Osteocyte (in vitro differentiated cells): Measurements from ENCODE around the gene RAP1GDS1. TPM values are rescaled to one million over a fixed set of nuclear protein-coding genes. Genes with fewer than 3 reads are reported as not detected.

Experiments used
- DNase-seq: peaks from one replicate; pipeline ENCODE4 v3.0.0; 2021; ENCODE audit warnings: mixed read lengths; ENCODE audit not compliant: unreplicated experiment; ENCODE audit errors: extremely low spot score
- H3K27ac Mint-ChIP-seq: one replicate; pipeline ENCODE4 v1.8.0; 2021; ENCODE audit warnings: mild to moderate bottlenecking, mixed read lengths; ENCODE audit not compliant: unreplicated experiment
- H3K27me3 Mint-ChIP-seq: one replicate; pipeline ENCODE4 v1.8.0; 2021; ENCODE audit warnings: mixed read lengths; ENCODE audit not compliant: unreplicated experiment
- H3K36me3 Mint-ChIP-seq: one replicate; pipeline ENCODE4 v1.8.0; 2021; ENCODE audit warnings: mixed read lengths; ENCODE audit not compliant: unreplicated experiment
- H3K4me1 Mint-ChIP-seq: one replicate; pipeline ENCODE4 v1.8.0; 2021; ENCODE audit warnings: mixed read lengths; ENCODE audit not compliant: unreplicated experiment
- H3K4me3 Mint-ChIP-seq: one replicate; pipeline ENCODE4 v1.8.0; 2021; ENCODE audit warnings: mild to moderate bottlenecking, moderate library complexity, mixed read lengths; ENCODE audit not compliant: unreplicated experiment
- H3K9me3 Mint-ChIP-seq: one replicate; pipeline ENCODE4 v1.8.0; 2021; ENCODE audit warnings: mixed read lengths; ENCODE audit not compliant: unreplicated experiment
- CTCF ChIP-seq: fragments of 200-600 bp; sonication (generic); IDR thresholded peaks from 2 replicates; pipeline ENCODE4 v1.5.0; 2021; ENCODE audit warnings: antibody characterized with exemption, mild to moderate bottlenecking, moderate library complexity
- total RNA-seq: library from RNA; stranded (reverse); gene quantifications from 2 replicates; pipeline ENCODE4 v1.2.1, GENCODE V29; 2021

RAP1GDS1 gene
- total RNA-seq, 1 donor from 2014 or later = 47.6 TPM

GRCh38 chr4:98248934-98249333 lies 12.2 kb upstream of the RAP1GDS1 start:
- no peak for TF ChIP-seq CTCF
- Mint-ChIP-seq H3K4me3 (no peak overlapping the region), H3K36me3 (no peaks in the 10 kb centered on the region), H3K27ac (no peak overlapping the region), H3K9me3 (no peaks in the 10 kb centered on the region), H3K4me1 (no peaks in the 10 kb centered on the region), H3K27me3 (peaks cover 7% of the 10 kb centered on the region)
- no peak for DNase-seq

GRCh38 chr4:98249831-98250230 lies 11.4 kb upstream of the RAP1GDS1 start:
- H3K4me3 Mint-ChIP-seq = no peak overlapping the region
- H3K9me3 Mint-ChIP-seq = no peaks in the 10 kb centered on the region
- no peaks in the 10 kb centered on the region for H3K36me3 Mint-ChIP-seq

GRCh38 chr4:98253499-98253898 lies 7.7 kb upstream of the RAP1GDS1 start:
- TF ChIP-seq CTCF = no peak
- H3K27ac Mint-ChIP-seq = no peak overlapping the region
- no peak for DNase-seq

More at GRCh38 chr4:98249831-98250230, 11.4 kb upstream of the RAP1GDS1 start:
- Mint-ChIP-seq H3K27me3 (peaks cover 6% of the 10 kb centered on the region), H3K4me1 (no peaks in the 10 kb centered on the region), H3K27ac (no peak overlapping the region)
- no peak for DNase-seq
- no peak for TF ChIP-seq CTCF

GRCh38 chr4:98260047-98260578 lies 1.1 kb upstream of the RAP1GDS1 start:
- H3K27ac Mint-ChIP-seq = peak overlapping the region; percentile 99
- no peaks in the 10 kb centered on the region for H3K27me3 Mint-ChIP-seq
- peaks cover 32% of the 10 kb centered on the region for H3K4me1 Mint-ChIP-seq
- DNase-seq = no peak
- no peak for TF ChIP-seq CTCF
- no peaks in the 10 kb centered on the region for H3K36me3 Mint-ChIP-seq
- H3K9me3 Mint-ChIP-seq = no peaks in the 10 kb centered on the region
- peak overlapping the region; percentile 88 for H3K4me3 Mint-ChIP-seq

More at GRCh38 chr4:98253499-98253898, 7.7 kb upstream of the RAP1GDS1 start:
- Mint-ChIP-seq H3K4me1 (peaks cover 2% of the 10 kb centered on the region), H3K9me3 (no peaks in the 10 kb centered on the region), H3K4me3 (no peak overlapping the region), H3K36me3 (no peaks in the 10 kb centered on the region), H3K27me3 (peaks cover 6% of the 10 kb centered on the region)

- DNase-seq = peak; percentile 83
- H3K9me3 Mint-ChIP-seq = no peaks in the 10 kb centered on the region
- peak overlapping the region; percentile 94 for H3K4me3 Mint-ChIP-seq
- H3K4me1 Mint-ChIP-seq = peaks cover 37% of the 10 kb centered on the region
- H3K27me3 Mint-ChIP-seq = no peaks in the 10 kb centered on the region
- peak overlapping the region; percentile 97 for H3K27ac Mint-ChIP-seq
- H3K36me3 Mint-ChIP-seq = no peaks in the 10 kb centered on the region
- no peak for TF ChIP-seq CTCF
These were observed 464 bp downstream of the RAP1GDS1 start for GRCh38 chr4:98261405-98262291.
